NCI-H345 treated with DMSO at 0.1 percent for 48 hours (cell line): Measurements from ENCODE around the gene PHYKPL.
"Not testable (repeated sequence)": the region's sequence is repeated elsewhere in the genome, so short reads cannot be mapped to it uniquely, and the experiment has no call there.

ENCODE experiments used
- DNase-seq: peaks from one replicate; lab custom pipeline; 2025; ENCODE audit not compliant: unreplicated experiment; lab: John Stamatoyannopoulos, UW

Gene PHYKPL

DNA sequence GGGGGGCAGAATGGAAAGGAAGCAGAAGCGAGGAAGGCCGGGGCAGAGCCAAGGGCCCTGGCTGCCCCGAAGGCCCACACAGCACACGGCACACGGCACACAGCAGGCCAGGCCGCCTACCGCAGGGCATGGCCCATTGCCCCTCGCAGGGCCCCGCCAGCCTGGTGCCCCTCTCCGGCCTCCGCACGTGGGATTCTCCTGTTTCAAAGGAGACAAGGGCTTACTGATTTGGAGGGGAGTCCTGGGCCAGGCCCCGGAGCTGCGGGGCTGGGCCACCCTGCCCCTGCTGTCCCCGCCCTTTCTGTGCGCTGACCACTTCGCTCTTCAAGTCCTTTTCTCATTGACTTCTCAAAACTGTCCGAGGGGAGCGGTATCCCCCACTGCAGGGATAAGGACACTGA, 7.7 kb upstream of the PHYKPL start:
- DNase-seq: no peak

DNA sequence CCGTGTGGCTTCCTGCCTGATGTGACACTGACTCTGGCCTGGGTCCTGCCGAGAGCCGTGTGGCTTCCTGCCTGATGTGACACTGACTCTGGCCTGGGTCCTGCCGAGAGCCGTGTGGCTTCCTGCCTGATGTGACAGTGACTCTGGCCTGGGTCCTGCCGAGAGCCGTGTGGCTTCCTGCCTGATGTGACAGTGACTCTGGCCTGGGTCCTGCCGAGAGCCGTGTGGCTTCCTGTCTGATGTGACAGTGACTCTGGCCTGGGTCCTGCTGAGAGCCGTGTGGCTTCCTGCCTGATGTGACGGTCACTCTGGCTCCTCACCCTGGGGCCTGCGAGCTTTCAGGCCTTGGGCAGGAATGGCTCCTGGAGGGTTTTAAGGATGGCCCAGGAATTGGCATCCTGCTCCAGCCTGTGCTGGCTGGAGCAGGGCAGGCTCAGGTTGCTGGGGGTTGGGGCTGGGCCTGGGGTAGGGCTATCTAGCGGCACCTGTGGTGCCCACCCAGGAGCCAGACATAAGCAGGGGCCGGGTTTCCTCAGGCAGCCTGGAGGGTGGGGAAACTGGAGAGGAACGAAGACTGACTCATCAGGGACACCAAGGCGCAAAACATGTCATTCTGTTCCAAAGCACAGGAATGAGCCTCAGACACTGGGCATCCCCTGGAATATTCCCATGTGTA, 7.2 kb upstream of the PHYKPL start:
- not testable (repeated sequence) for DNase-seq

DNA sequence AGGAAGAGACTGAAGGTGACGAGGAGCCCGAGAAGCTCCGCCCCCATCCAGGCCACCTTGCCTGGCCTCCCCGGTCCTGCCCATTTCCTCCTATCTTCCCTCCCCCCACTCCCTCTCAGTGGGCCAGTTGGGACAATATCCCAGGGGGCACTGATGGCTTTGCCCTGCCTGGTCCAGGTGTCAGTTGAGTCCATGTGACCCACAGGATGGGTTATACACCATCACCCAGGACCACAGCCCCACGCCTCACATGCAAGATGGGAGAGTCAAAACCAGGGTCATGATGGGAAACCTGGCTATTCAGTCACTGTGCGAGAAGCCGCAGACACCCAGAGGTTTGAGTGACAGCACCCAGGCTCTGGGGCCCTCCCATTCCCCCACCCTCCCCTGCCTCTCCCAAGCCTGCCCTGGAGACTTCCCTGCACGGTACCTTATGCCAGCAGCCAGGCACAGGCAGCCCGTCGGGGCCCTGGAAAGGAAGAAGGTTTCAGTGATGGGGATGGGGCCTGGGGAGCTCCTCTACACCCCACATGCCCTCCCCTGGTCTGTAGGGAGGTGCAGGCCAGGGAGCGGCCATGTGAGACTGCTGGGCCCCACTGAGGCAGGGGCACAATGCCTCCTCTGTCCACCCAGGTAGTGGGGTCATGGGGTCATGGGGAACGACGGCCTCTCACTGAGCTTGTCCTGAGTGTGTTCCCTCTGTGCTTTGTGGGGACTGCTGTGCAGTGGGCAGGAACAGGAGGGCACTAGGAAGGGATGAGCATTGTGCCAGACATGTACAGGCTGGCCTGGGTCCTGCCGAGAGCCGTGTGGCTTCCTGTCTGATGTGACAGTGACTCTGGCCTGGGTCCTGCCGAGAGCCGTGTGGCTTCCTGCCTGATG, 6.3 kb upstream of the PHYKPL start:
- no peak for DNase-seq

DNA sequence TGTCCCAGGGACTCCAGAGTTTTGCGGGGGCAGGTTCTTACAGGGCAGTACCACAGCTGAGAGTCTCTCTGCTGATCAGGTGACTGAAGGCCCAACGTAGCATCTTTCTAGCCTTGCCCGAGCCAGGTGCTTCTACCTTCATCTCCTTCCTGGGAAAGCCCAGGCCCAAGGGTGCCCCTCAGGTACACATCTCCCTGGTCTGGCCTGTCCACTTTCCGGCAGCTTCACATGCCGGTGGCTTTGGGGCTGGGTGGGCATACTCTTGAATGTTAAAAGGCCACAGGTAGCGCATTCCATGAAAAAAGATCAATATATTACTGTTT, 5.7 kb upstream of the PHYKPL start:
- no peak for DNase-seq

DNA sequence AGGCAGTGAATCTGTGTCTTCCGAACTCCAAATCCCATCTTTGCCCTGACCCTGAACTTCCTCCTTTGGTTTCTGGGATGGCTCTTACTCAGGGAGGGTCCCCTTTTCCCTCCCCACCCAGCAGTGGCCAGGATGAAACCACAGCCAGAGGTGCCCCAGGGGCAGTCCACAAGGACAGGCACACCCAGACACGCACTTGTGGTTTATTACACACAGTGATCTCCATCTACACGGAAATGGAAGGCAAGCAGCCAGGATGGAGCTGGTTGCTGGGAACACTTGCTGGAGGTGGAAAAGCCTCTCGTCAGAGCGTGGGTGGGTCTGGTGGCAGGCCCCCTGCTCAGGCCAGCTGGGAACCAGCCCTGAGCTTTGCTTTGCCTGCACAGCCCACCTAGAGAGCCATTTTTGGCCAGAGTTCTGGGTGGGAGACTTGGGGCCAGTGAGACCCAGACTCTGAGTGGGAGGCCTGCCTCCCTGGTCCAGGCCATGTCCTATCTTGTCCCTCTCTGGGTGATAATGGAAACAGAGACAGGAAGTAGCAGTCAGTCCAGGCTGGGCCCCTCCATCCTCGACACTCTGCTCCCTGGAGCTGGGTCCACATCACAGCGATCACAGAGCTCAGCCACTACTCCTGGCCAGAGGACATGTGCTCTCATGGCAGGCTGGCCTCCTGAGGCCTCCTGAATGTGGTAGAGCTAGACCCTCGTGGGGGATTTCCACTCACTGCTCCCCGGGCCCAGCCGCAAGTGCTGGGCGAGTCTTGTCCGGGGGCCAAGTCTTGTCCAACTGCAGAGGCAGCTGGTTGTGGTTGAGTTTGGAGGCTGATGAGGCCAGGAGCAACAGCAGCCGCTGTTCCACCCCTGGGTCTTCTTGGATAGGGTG, 5.1 kb upstream of the PHYKPL start:
- DNase-seq: no peak

DNA sequence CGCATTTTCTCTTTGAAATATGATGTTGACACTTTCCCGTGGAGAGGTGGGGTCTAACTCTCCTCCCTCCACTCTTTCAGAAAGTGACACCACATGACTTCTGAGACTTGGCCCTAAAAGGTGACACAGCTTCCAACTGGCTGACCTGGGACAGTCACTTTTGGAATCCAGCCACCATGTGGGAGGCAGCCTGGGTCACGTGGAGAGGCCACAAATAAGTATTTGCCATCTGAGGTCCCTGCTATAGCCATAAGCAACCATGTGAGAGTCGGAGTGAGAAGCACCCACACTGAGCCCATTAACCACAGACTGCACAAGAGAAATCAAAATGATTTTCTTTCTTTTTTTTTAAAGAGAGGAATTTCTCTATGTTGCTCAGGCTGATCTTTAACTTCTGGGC, 4.1 kb upstream of the PHYKPL start:
- DNase-seq: no peak

DNA sequence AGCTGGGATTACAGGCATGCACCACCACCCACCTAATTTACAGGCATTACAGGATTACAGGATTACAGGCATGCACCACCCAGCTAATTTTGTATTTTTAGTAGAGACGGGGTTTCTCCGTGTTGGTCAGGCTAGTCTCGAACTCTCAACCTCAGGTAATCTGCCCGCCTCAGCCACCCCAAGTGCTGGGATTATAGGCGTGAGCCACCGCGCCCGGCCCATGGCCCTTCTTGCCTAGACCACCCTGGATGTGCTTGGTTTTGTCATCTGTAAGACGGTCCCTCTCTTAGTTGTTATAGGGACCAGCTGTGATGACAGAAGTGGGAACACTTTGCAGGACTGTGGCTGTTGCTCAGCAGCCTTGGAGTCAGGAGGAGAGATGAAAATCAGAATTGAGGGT, 3.5 kb upstream of the PHYKPL start:
- no peak for DNase-seq

DNA sequence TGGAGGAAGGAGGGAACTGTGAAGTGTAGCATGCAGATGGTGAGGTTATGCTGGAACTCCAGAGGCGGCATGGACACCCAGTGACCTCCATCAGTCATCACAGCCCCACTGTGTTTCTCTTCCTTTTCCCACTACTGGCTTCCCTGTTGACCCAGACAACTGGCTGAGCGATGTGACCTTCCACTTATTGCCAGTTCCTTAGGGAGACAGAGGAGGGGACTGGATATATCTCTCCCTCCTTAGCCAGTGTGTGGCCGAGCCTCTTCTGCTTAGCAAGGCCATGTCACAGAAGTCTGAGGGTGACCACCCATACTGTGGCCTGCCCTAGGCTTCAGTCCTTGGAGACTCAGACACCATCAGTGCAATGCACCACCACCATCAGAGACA, 3.0 kb upstream of the PHYKPL start:
- no peak for DNase-seq

DNA sequence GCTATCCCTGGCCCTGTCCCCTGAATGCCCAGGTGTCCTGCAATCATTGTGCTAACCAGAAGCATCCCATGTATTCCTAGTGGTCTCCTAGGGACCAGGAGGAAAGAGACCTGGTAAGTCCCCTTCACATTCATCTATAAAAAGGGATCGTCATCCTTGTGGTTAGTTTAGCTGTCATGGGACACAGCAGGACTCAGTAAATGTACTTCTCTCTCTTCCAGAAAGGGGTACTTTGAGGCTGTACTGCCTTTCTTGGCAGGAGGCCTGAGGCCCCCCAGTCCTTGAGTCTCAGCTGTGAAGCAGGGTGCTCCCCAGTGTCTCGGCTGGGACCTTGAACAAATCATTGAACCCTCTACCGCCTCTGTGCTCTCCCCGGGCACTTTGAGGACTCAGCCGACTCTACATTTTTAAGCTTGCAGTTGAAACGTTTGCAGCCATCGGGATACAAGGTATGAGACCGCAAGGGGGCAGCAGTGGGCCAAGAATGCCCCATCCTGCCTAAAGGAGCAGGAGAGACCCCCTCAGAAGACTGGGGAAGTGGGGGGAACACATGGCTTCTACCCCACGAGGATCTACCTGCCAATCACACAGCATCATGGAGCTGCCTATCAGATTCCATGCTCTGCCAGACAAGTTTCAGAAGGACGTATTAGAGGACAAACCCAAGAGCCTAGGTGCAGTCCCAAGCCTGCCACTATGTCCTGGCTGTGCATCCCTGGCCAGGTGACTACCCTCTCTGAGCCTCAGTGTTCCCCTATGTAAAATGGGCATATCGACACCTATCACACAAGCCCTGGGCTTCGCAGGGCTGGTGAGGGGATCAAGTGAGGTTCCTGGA, 2.4 kb upstream of the PHYKPL start:
- peak; percentile 56 for DNase-seq

DNA sequence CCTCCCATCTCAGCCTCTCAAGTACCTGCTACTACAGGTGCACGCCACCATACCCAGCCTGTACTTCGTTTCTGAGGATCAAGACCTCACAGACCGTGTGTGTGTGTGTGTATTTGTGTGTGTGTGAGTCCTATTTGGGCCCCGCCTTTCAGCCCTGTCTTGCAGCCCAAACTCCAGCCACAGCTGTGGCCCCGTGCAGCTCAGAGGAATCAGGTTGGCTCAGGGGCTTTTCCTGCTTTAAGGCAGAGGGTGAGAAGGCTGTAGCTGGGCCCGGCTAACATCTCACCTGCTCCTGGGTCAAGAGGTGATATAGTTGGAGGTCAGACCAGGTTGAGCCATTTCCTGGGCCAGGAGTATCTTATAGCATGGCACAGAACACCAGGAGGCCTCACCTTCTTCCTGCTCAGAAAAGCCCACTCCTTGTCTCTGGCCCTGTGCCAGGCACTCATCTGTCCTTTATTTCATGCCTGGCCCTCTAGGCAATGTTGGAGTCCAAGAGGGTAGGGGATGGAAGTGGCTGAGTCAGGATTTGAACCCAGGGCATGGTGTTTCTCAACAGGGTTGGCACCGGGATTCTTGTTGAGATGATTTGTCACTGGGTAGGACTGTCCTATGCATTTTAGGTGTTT, 1.6 kb upstream of the PHYKPL start:
- peak; percentile 6 for DNase-seq

DNA sequence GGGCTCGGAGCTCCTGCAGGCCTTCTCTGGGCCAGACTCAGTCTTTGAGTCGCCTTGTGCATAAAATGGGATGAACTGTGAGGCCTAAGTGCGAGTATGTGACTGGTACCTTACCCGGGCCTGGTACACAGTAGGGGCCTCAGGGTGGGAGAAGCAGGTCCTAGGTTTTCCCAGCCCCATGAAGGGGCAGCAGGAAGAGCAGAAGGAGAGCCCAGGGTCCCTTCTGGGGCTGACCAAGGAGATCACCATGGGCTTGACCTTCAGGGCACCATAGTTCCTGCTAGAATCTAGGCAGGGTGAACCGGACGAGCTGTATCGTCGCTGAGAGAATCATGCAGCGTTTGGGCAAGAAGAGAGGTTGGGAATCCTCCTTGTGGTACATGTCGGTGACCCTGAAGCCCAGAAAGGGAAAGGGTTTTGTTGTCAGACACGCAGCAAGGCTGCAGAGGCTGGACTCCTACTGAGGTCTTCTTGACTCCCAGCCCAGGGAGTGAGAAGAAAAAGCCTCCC, 373 bp upstream of the PHYKPL start:
- no peak for DNase-seq

DNA sequence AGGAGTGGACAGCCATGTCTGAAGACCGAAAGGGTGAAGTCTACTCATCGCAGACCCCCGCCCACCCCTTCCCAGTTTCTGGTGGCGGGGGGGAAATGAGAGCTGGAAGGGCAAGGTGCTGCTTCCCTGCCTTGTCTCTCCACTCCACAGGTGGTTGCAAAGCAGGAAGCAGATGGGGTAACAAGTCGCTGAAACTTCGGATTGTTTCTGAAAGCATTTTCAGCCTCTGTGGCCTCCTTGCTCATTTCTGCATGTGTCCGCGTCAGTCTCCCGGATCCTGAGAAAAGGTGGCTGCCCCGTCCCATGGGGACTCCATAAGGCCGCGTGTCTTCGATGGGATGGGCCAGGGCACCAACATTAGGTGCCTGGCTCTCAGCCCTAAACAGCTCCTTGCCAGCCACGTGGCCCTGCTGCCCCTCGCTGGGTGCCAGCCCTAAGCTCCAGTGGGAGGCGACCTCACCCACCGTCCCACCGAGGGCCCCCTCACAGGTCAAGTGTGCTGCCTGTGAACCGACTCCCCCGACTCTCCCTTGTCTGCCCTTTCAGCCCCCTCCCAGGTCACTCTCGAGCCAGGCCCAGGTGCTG, 971 bp downstream of the PHYKPL start:
- DNase-seq: no peak

DNA sequence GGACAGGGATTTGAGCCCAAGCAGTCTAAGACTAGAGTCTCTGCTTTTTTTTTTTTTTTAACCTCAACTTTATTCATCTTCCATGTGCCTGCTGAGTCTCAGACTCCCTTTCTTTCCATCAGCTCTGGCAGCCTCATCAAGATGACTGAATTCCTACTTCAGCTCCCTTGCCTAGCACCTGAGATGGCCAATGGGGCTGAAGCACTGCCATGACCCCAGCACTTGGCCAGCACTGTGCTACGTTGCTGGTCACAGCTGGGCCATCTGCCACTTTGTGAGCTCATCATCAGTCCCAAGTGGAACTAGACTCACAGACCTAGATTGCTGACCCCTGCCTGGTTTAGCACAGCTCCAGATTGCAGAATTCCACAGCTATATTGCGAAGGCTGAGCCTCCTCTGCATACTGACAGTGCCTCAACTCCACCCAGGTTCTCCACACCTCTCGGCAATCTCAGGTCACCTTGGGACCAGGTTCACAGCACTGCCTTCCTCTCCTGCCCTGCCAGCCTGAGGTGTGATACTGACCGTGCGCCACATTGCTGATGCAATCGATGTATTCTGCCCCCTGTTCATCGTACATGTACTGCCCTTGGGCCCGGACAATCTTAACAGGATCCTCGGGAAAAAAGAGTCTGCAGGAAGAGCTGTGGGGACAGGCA, 1.6 kb downstream of the PHYKPL start:
- no peak for DNase-seq

DNA sequence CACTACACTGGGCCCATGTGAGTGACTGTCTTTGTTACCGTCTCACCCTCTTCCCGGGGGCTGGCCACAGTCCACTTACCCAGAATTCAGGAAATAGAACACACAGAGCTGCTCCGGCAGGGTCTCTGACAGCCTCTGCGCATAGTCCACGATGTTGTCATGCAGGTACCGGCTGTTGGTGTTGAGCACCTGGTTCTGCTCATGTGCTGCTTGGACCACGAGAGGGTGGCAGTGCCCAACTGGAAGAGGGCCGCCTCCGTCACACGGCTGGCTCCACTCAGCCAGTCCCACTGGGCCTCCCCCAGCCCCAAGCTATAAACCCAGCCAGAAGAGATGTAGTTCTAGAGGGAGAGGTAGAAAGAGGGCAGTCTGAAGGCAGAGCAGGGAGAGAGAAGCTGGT, 2.7 kb downstream of the PHYKPL start:
- no peak for DNase-seq

DNA sequence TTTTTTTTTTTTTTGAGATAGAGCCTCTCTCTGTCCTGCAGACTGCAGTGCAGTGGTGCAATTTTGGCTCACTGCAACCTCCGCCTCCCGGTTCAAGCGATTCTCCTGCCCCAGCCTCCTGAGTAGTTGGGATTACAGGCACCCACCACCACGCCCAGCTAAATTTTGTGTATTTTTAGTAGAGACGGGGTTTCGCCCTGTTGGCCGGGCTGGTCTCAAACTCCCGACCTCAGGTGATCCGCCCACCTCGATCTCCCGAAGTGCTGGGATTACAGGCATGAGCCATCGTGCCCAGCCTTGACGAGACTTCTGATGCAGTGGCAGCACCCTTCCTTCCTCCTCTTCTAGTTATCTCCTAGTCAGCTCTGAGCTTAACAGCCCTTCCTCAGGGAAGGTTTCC, 3.5 kb downstream of the PHYKPL start:
- DNase-seq: not testable (repeated sequence)

DNA sequence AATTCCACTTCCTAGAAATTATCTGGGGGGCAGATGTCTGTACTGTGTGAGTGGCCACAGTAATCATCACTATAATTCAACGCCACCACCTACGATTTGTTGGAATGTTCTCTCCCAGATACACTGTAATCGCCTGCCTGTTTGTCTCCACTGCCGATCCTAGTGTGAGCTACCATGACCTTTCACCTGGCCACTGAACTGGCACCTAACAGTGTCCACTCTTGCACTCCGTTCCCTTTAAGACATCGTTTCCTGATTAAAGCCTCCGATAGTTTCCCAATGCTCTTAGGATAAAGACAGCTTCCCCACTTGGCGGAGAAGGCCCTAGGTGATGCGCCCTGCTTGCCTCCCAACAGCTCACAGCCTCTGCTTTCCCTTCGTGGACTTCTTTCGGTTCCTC, 4.0 kb downstream of the PHYKPL start:
- DNase-seq: no peak

DNA sequence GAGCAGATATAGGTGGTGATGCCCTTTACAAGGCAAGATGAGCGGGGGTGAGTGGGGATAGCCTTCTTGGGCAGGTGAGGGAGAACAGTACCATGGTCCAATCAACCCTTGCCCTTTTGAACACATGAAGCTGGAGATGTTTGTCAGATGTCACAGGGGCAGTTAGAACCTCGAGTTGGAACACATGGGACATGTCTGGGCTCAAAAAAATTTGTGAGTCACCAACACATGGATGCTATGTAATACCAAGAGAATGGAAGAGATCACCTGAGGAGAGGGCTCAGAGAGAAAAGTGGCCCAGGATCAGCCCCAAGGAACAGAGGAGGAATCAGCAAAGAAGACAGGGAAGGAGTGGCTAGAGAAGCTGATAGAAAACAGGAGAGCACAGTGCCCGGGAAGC, 4.7 kb downstream of the PHYKPL start:
- no peak for DNase-seq

DNA sequence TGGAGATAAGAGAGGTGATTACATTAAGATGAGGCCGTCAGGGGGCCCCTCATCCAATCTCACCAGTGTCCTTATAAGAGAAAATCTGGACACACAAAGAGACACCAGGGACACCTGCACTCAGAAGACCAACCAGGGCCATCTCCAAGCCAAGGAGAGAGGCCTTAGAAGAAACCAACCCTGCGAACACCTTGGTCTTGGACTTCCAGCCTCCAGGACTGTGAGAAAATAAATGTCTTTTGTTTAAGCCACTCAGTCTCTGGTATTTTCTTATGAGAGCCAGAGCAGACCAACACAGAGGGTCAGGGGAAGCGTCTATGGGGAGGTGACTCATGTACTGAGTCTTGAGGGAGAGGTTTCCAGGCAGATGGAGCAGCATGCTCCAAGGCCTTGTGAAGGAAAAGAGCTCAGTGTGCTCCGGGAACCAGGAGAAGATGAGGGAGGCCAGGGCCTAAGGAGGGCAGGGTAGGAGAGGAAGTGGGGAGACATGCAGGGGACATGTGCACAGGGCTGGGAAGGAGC, 5.4 kb downstream of the PHYKPL start:
- DNase-seq: no peak

DNA sequence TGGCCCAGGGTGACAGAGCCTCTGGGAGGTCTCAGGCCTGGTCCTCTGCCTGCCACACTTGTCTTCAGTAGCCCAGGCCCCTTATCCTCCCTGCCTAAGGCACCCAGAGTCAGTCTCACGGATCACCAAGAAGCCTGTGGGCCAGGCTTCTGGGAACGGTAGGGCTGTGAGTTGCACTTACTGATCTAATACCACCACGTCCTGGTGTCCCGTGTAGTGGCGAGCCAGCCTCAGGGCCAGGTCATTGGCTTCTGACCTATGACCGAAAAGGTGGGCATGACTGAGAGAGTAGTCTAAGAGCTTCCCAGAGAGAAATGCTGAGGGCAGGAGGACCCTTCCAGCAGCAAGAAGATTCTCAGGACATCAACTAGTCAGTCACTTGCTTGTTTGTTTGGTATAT, 7.4 kb downstream of the PHYKPL start:
- no peak for DNase-seq
